Body of pancreas (tissue), 4 donors: ENCODE results near the gene FAM135A.

Source experiments
- POLR2A ChIP-seq, 3 donors: fragments of 450-650 bp; IDR thresholded peaks; one replicate each; pipeline ENCODE4 v1.6.1; 2016; ENCODE audit warnings: antibody characterized with exemption in 3 of 3, mild to moderate bottlenecking in 2 of 3
- TF ChIP-seq, protein P1 (sequence below), 7 experiments: fragments of 450-650 bp in 4 of 7; fragments of 200-600 bp in 3 of 7; sonication (generic) in 3 of 7; IDR thresholded peaks; one replicate each; pipeline ENCODE4 v1.5.1; 2016 to 2019; ENCODE audit warnings: antibody characterized with exemption in 7 of 7

DNA sequence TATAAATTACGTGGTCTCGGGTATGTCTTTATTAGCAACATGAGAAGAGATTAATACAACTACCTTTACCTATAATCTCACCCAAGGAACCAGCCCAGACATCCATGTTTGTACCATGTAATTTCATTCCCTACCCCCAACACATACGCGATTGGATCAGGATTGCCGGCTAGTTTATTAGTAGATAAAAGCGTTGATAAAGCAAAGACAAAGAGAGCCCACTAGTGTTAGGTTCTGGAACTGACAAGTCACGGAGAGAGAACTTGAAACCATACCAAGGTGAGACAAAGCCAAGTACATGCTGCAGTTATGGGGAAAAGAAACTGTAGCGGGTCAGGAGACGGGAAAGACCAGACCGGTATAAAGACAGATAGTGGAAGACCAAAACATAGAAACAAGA, 37.4 kb upstream of the FAM135A start:
- TF ChIP-seq, protein P1, sequence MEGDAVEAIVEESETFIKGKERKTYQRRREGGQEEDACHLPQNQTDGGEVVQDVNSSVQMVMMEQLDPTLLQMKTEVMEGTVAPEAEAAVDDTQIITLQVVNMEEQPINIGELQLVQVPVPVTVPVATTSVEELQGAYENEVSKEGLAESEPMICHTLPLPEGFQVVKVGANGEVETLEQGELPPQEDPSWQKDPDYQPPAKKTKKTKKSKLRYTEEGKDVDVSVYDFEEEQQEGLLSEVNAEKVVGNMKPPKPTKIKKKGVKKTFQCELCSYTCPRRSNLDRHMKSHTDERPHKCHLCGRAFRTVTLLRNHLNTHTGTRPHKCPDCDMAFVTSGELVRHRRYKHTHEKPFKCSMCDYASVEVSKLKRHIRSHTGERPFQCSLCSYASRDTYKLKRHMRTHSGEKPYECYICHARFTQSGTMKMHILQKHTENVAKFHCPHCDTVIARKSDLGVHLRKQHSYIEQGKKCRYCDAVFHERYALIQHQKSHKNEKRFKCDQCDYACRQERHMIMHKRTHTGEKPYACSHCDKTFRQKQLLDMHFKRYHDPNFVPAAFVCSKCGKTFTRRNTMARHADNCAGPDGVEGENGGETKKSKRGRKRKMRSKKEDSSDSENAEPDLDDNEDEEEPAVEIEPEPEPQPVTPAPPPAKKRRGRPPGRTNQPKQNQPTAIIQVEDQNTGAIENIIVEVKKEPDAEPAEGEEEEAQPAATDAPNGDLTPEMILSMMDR (IDR thresholded peaks at IDR 0.05) = peak in 2 of 7 experiments; percentile 11 to 25
- TF ChIP-seq POLR2A (IDR thresholded peaks at IDR 0.05) = no peak
